OCI-LY1 (cell line): ENCODE results near the gene GPR62.
"Not testable (repeated sequence)": the region's sequence is repeated elsewhere in the genome, so short reads cannot be mapped to it uniquely, and the experiment has no call there.

Source experiments
- H2AFZ ChIP-seq: fragments of 200-600 bp; sonication (generic), shearing (Covaris generic); 2 replicates; pipeline ENCODE4 v1.6.0; 2014; ENCODE audit warnings: antibody characterized with exemption, mild to moderate bottlenecking, low read length
- H3F3A ChIP-seq: fragments of 200-600 bp; sonication (generic), shearing (Covaris generic); 2 replicates; pipeline ENCODE4 v1.6.0; 2014; ENCODE audit warnings: mild to moderate bottlenecking, antibody characterized with exemption, low read length, moderate library complexity; ENCODE audit not compliant: insufficient read depth
- H3K27ac ChIP-seq: fragments of 200-600 bp; sonication (generic); 2 replicates; pipeline ENCODE4 v1.5.1; 2014; ENCODE audit warnings: low read length, mixed run types, mild to moderate bottlenecking, low read depth; ENCODE audit not compliant: poor library complexity, severe bottlenecking
- H3K27me3 ChIP-seq: fragments of 200-600 bp; sonication (generic); 2 replicates; pipeline ENCODE4 v1.6.0; 2014; ENCODE audit warnings: antibody characterized with exemption, mild to moderate bottlenecking, low read length, moderate library complexity; ENCODE audit not compliant: insufficient read depth
- H3K36me3 ChIP-seq: fragments of 200-600 bp; sonication (generic); 2 replicates; pipeline ENCODE4 v1.6.1; 2014; ENCODE audit warnings: mild to moderate bottlenecking, antibody characterized with exemption, low read length, moderate library complexity, mixed read lengths; ENCODE audit not compliant: insufficient read depth
- H3K4me1 ChIP-seq: fragments of 200-600 bp; sonication (generic); 2 replicates; pipeline ENCODE4 v1.5.1; 2014; ENCODE audit warnings: mild to moderate bottlenecking, low read length, moderate library complexity; ENCODE audit not compliant: insufficient read depth, severe bottlenecking
- H3K4me2 ChIP-seq: fragments of 200-600 bp; sonication (generic), shearing (Covaris generic); 2 replicates; pipeline ENCODE4 v1.6.1; 2014; ENCODE audit warnings: low read length
- H3K4me3 ChIP-seq: fragments of 200-600 bp; sonication (generic); 2 replicates; pipeline ENCODE4 v1.5.1; 2014; ENCODE audit warnings: low read length, low read depth, mild to moderate bottlenecking, mixed read lengths; ENCODE audit not compliant: poor library complexity, severe bottlenecking
- H3K79me2 ChIP-seq: fragments of 200-600 bp; shearing (Covaris generic); 2 replicates; pipeline ENCODE4 v1.6.1; 2016; ENCODE audit warnings: mixed run types, low read length, mixed read lengths; ENCODE audit not compliant: insufficient read depth
- H3K9ac ChIP-seq: fragments of 200-600 bp; sonication (generic), shearing (Covaris generic); 2 replicates; pipeline ENCODE4 v1.6.1; 2014; ENCODE audit warnings: mild to moderate bottlenecking, low read length, mixed read lengths
- H3K9me2 ChIP-seq: fragments of 200-600 bp; sonication (generic), shearing (Covaris generic); 2 replicates; pipeline ENCODE4 v1.6.1; 2014; ENCODE audit warnings: low read depth, mild to moderate bottlenecking, low read length, mixed read lengths
- H3K9me3 ChIP-seq: fragments of 200-600 bp; shearing (Covaris generic); 2 replicates; pipeline ENCODE4 v1.6.1; 2014; ENCODE audit warnings: low read length, mixed read lengths
- H4K20me1 ChIP-seq: fragments of 200-600 bp; sonication (generic), shearing (Covaris generic); 2 replicates; pipeline ENCODE4 v1.6.0; 2016; ENCODE audit warnings: mild to moderate bottlenecking, low read length; ENCODE audit not compliant: insufficient read depth
- CTCF ChIP-seq: fragments of 200-600 bp; sonication (generic), shearing (Covaris generic); IDR thresholded peaks from 2 replicates; pipeline ENCODE4 v1.5.1; 2017; ENCODE audit warnings: mild to moderate bottlenecking, antibody characterized with exemption, low read length, moderate library complexity, mixed read lengths
- EZH2 ChIP-seq: fragments of 200-600 bp; sonication (generic), shearing (Covaris generic); IDR thresholded peaks from 2 replicates; pipeline ENCODE4 v1.8.0; 2017; ENCODE audit warnings: borderline replicate concordance, mixed run types, mild to moderate bottlenecking, antibody characterized with exemption, low read length, moderate library complexity, mixed read lengths

GPR62 gene

GRCh38 chr3:51992017-51992682, 37.0 kb downstream of the GPR62 start:
- Histone ChIP-seq H3K27ac (no peak overlapping the region), H3K36me3 (peaks cover 44% of the 10 kb centered on the region), H3K27me3 (no peaks in the 10 kb centered on the region), H3K9me2 (no peaks in the 10 kb centered on the region), H2AFZ (no peak overlapping the region), H3K4me1 (peaks cover 29% of the 10 kb centered on the region), H3K4me3 (no peak overlapping the region), H3K9me3 (no peaks in the 10 kb centered on the region), H3F3A (0 out of 2 replicates have a peak, but pooled peaks cover 5% of the 10 kb centered on the region), H3K4me2 (peak overlapping the region; percentile 18; the same call in 1 of the 2 replicates), H3K9ac (no peak overlapping the region), H4K20me1 (no peaks in the 10 kb centered on the region), H3K79me2 (peaks cover 16% of the 10 kb centered on the region)
- TF ChIP-seq EZH2, result no peak
- TF ChIP-seq CTCF, result no peak

- H4K20me1 ChIP-seq, H2AFZ ChIP-seq, H3K27ac ChIP-seq, H3K9me2 ChIP-seq, H3K9me3 ChIP-seq, H3F3A ChIP-seq, H3K9ac ChIP-seq, H3K27me3 ChIP-seq: not testable (repeated sequence)
- peaks cover 29% of the 10 kb centered on the region for H3K4me1 ChIP-seq
- peak overlapping the region; percentile 86; the same call in 1 of the 2 replicates for H3K4me2 ChIP-seq
- peak overlapping the region; percentile 87 for H3K4me3 ChIP-seq
- peaks cover 44% of the 10 kb centered on the region for H3K36me3 ChIP-seq
- H3K79me2 ChIP-seq, result peaks cover 16% of the 10 kb centered on the region
Observed at GRCh38 chr3:51993657-51994056, 38.5 kb downstream of the GPR62 start.

- no peak overlapping the region for H2AFZ ChIP-seq
- 0 out of 2 replicates have a peak, but pooled peaks cover 5% of the 10 kb centered on the region for H3F3A ChIP-seq
- H3K9me2 ChIP-seq, result no peaks in the 10 kb centered on the region
- H3K9me3 ChIP-seq, result no peaks in the 10 kb centered on the region
- peaks cover 16% of the 10 kb centered on the region for H3K79me2 ChIP-seq
- H3K36me3 ChIP-seq, result peaks cover 44% of the 10 kb centered on the region
- no peaks in the 10 kb centered on the region for H3K27me3 ChIP-seq
- H3K27ac ChIP-seq, result peak overlapping the region; percentile 78
- peaks cover 29% of the 10 kb centered on the region for H3K4me1 ChIP-seq
- TF ChIP-seq EZH2 (no peak), CTCF (no peak)
- peak overlapping the region; percentile 99 for H3K9ac ChIP-seq
- no peaks in the 10 kb centered on the region for H4K20me1 ChIP-seq
- peak overlapping the region; percentile 86 for H3K4me2 ChIP-seq
- H3K4me3 ChIP-seq, result peak overlapping the region; percentile 87
Observed at GRCh38 chr3:51994530-51994929, 39.3 kb downstream of the GPR62 start.
